Large intestine (tissue), 3 donors: ENCODE results near the gene PPFIA4. TPM values are rescaled to one million over a fixed set of nuclear protein-coding genes. Genes with fewer than 3 reads are reported as not detected.

ENCODE experiments used
- DNase-seq, 2 donors: peaks; one replicate each; pipeline versions ENCODE4 v3.0.0 to v3.0.0-alpha.2; 2013
- H3K27ac ChIP-seq: one replicate; pipeline ENCODE4 v1.5.1; 2013; ENCODE audit warnings: low read length
- H3K27me3 ChIP-seq: 2 replicates; pipeline ENCODE4 v1.6.1; 2013; ENCODE audit warnings: low read length; ENCODE audit not compliant: control insufficient read depth, insufficient read depth
- H3K36me3 ChIP-seq: 2 replicates; pipeline ENCODE4 v1.6.1; 2013; ENCODE audit warnings: low read length; ENCODE audit not compliant: control insufficient read depth, insufficient read depth
- H3K4me1 ChIP-seq: one replicate; pipeline ENCODE4 v1.6.1; 2013; ENCODE audit warnings: low read length; ENCODE audit not compliant: control insufficient read depth, insufficient read depth
- H3K4me3 ChIP-seq: one replicate; pipeline ENCODE4 v1.5.1; 2013; ENCODE audit warnings: low read length
- H3K9me3 ChIP-seq: one replicate; pipeline ENCODE4 v1.6.1; 2013; ENCODE audit warnings: mild to moderate bottlenecking, low read depth, low read length, moderate library complexity; ENCODE audit not compliant: control insufficient read depth
- WGBS: methylation state at CpG from one replicate; pipeline ENCODE4 v1.1.5; 2013; ENCODE audit warnings: low lambda C conversion rate; ENCODE audit not compliant: insufficient coverage; 5-methylcytosine and 5-hydroxymethylcytosine counted together
- polyA plus RNA-seq: library from polyadenylated mRNA; unstranded; fragments of 120-200 nt; gene quantifications from one replicate; pipeline ENCODE4 v1.2.1, GENCODE V29; 2013

Gene PPFIA4
- polyA plus RNA-seq, 1 donor = 4.1 TPM

DNA sequence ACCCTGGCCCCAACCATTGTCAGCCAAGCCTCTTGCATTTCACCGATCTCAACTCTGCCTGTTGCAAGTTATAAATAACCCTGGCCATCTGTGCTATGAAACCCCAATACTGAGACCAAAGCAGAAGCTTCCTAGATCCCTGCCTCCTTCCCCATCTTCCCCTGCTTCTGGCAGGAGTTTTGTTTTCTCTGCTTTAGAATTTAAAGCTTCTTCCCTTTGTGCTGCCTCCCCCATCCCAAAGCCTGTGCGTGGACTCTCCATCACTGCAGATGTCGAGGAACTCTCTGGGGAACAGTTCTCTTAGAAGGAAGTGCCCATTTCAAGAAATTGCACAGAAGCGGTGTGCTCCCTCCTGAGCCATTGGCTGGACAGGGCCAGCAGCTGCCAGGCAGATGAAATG, 76.9 kb downstream of the PPFIA4 start:
- DNase-seq = no peak
- Histone ChIP-seq H3K27ac (no peak overlapping the region), H3K4me1 (no peaks in the 10 kb centered on the region), H3K27me3 (peaks cover 6% of the 10 kb centered on the region), H3K9me3 (peaks cover 2% of the 10 kb centered on the region), H3K36me3 (no peaks in the 10 kb centered on the region), H3K4me3 (no peak overlapping the region)
- no CpG with 5 or more reads among the region's 4 CpGs for WGBS

DNA sequence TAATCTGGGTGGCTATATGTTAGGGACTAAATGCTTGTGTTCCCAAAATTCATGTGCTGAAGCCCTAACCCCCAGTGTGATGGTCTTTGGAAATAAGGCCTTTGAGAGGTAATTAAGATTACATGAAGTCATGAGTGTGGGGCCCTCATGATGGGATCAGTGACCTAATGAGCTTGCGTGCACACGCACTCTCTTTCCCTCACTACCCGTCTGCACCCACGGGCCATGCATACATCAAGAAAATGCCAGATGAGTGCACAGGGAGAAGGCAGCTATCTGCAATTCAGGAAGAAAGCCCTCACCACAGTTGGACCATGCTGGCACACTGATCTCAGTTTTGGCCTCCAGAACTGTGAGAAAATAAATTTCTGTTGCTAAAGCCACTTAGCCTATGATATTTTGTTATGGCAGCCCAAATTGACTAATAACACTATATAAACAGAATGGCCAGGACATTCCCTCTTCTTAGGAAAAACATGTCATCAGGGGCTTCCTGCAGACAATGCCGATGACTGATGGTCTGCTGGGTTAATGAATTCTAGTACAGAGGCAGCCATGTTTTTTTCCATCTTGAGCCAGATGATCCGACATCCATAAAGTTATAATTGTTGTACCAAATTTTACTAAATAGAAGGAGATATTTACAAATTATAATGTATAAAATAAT, 77.7 kb downstream of the PPFIA4 start:
- H3K27me3 ChIP-seq = peaks cover 10% of the 10 kb centered on the region
- peaks cover 2% of the 10 kb centered on the region for H3K9me3 ChIP-seq
- H3K4me1 ChIP-seq = no peaks in the 10 kb centered on the region
- no peak overlapping the region for H3K27ac ChIP-seq
- no peaks in the 10 kb centered on the region for H3K36me3 ChIP-seq
- WGBS = 60% methylated on average over 1 of the region's 6 CpGs
- DNase-seq = no peak
- H3K4me3 ChIP-seq = no peak overlapping the region

DNA sequence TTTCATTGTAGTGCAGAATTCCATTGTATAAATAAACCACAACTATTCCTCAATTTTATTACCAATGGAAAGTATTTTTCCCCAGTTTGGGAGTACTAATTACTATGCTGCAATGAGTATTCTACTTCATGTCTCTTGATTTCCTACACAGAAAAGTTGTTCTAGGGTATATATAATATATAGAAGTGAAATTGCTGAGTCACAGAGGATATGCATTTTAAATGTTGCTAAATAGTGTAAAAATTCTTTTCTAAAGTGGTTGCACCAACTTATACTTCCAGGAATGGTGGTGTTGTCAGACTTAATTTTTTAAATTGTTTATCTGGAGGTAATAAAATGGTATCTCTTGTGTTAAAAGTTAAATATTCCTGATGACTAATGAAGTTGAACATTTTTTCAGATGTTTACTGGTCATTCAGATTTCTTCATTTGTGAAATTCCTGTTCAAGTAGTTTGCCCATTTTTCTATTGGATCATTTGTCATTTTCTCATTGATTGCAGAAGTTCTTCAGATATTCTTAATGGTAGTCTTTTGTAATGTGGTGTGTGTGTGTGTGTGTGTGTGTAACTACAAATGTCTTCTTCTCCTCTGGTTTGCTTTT, 78.6 kb downstream of the PPFIA4 start:
- H3K36me3 ChIP-seq = no peaks in the 10 kb centered on the region
- no peak overlapping the region for H3K27ac ChIP-seq
- no peaks in the 10 kb centered on the region for H3K4me1 ChIP-seq
- no peak for DNase-seq
- peaks cover 2% of the 10 kb centered on the region for H3K9me3 ChIP-seq
- peaks cover 8% of the 10 kb centered on the region for H3K27me3 ChIP-seq
- no peak overlapping the region for H3K4me3 ChIP-seq

GRCh38 chr1:203112475-203112874, 86.2 kb downstream of the PPFIA4 start:
- no peak for DNase-seq
- WGBS = no CpG with 5 or more reads among the region's 2 CpGs
- Histone ChIP-seq H3K4me1 (peaks cover under 1% of the 10 kb centered on the region), H3K4me3 (no peak overlapping the region), H3K27ac (no peak overlapping the region), H3K9me3 (no peaks in the 10 kb centered on the region), H3K36me3 (no peaks in the 10 kb centered on the region), H3K27me3 (peaks cover 35% of the 10 kb centered on the region)

DNA sequence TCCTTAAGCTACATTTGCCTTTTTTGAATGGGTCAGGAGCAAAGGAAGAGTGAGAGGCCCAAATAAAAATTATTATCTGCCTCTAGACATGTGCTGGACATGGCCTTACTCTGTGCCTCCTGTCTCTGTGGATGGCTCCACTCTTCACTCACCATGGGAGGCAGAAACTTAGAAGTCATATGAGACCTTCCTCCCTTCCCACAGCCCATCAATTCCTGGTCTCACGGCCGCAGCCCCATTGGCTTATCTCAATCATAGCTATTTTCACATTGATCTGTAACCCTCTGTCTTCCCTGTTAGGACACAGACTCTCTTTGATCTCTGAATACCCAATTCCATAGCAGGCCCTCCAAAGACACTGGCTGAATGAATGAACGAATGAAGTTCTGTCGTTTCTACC, 87.0 kb downstream of the PPFIA4 start:
- DNase-seq = no peak
- no peak overlapping the region for H3K27ac ChIP-seq
- peaks cover 3% of the 10 kb centered on the region for H3K4me1 ChIP-seq
- WGBS = 80% methylated on average over 2 of the region's 4 CpGs
- peaks cover 40% of the 10 kb centered on the region for H3K27me3 ChIP-seq
- H3K36me3 ChIP-seq = no peaks in the 10 kb centered on the region
- no peak overlapping the region for H3K4me3 ChIP-seq
- no peaks in the 10 kb centered on the region for H3K9me3 ChIP-seq

DNA sequence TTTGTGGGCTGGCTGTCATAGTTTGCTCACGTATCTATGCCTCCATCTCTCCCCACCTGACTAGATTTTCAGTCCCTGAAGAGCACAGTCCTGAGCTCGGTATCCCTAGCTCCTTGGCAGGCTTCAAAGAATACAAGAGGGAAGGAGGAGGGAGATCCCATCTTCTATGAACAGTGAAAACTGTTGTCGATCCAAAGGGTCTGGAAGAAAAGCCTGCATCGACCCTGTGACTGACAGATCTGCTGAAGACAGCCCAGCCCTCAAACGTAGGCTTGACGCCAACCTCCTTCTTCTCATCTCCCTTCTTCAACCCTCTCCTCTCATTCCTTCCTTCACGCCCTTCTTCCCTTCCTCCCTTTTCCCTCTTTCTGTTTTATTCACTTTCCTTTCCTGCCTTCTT, 87.9 kb downstream of the PPFIA4 start:
- 100% methylated on average over 3 of the region's 7 CpGs for WGBS
- Histone ChIP-seq H3K4me1 (peaks cover 3% of the 10 kb centered on the region), H3K27ac (no peak overlapping the region), H3K4me3 (no peak overlapping the region), H3K27me3 (peaks cover 41% of the 10 kb centered on the region), H3K36me3 (no peaks in the 10 kb centered on the region), H3K9me3 (no peaks in the 10 kb centered on the region)
- DNase-seq = no peak

GRCh38 chr1:203116091-203116820, 90.0 kb downstream of the PPFIA4 start:
- no peak for DNase-seq
- WGBS = 83% methylated on average over 1 of the region's 10 CpGs
- Histone ChIP-seq H3K27ac (no peak overlapping the region), H3K9me3 (no peaks in the 10 kb centered on the region), H3K27me3 (peaks cover 44% of the 10 kb centered on the region), H3K4me3 (no peak overlapping the region), H3K4me1 (peaks cover 3% of the 10 kb centered on the region), H3K36me3 (no peaks in the 10 kb centered on the region)

GRCh38 chr1:203117611-203118575, 91.6 kb downstream of the PPFIA4 start:
- peaks cover 52% of the 10 kb centered on the region for H3K27me3 ChIP-seq
- DNase-seq = peak; percentile 43 to 55
- H3K27ac ChIP-seq = no peak overlapping the region
- WGBS = no CpG with 5 or more reads among the region's 35 CpGs
- no peak overlapping the region for H3K4me3 ChIP-seq
- peaks cover 3% of the 10 kb centered on the region for H3K4me1 ChIP-seq
- no peaks in the 10 kb centered on the region for H3K9me3 ChIP-seq
- no peaks in the 10 kb centered on the region for H3K36me3 ChIP-seq

GRCh38 chr1:203120325-203121153, 94.2 kb downstream of the PPFIA4 start:
- no peak overlapping the region for H3K4me3 ChIP-seq
- H3K9me3 ChIP-seq = no peaks in the 10 kb centered on the region
- H3K36me3 ChIP-seq = no peaks in the 10 kb centered on the region
- no CpG with 5 or more reads among the region's 7 CpGs for WGBS
- peaks cover 3% of the 10 kb centered on the region for H3K4me1 ChIP-seq
- no peak for DNase-seq
- peaks cover 68% of the 10 kb centered on the region for H3K27me3 ChIP-seq
- no peak overlapping the region for H3K27ac ChIP-seq
